ENCODE data around the gene ZNF17. TPM values are rescaled to one million over a fixed set of nuclear protein-coding genes. Genes with fewer than 3 reads are reported as not detected.

ZNF17 gene
- total RNA-seq, 2 donors from 2014 or later: 5.6 to 8.4 TPM

GRCh38 chr19:57452307-57452706 is 41.3 kb downstream of the ZNF17 start:
- Histone ChIP-seq H3K4me3 (no peak overlapping the region), H3K9me3 (no peaks in the 10 kb centered on the region), H3K4me1 (no peaks in the 10 kb centered on the region), H3K36me3 (no peaks in the 10 kb centered on the region), H3K27me3 (no peaks in the 10 kb centered on the region), H3K27ac (no peak overlapping the region)
- no peak for DNase-seq (ENCODE audit: low spot score)
- no peak for TF ChIP-seq CTCF (IDR thresholded peaks at IDR 0.05)

- no peaks in the 10 kb centered on the region for H3K27me3 ChIP-seq
- H3K9me3 ChIP-seq: peaks cover 22 to 88% of the 10 kb centered on the region in 2 donors
- H3K4me3 ChIP-seq: no peak overlapping the region
- peaks cover 13% of the 10 kb centered on the region for H3K36me3 ChIP-seq
- DNase-seq (ENCODE audit: low spot score): no peak
- TF ChIP-seq CTCF (IDR thresholded peaks at IDR 0.05): no peak
- H3K27ac ChIP-seq: no peak overlapping the region
- no peaks in the 10 kb centered on the region for H3K4me1 ChIP-seq
Measured at GRCh38 chr19:57465680-57466381, 54.9 kb downstream of the ZNF17 start.

GRCh38 chr19:57466489-57466888 is 55.5 kb downstream of the ZNF17 start:
- Histone ChIP-seq H3K4me1 (no peaks in the 10 kb centered on the region), H3K27ac (no peak overlapping the region), H3K9me3 (peaks cover 29 to 88% of the 10 kb centered on the region in 2 donors)

More at GRCh38 chr19:57466489-57466888, 55.5 kb downstream of the ZNF17 start:
- no peak for TF ChIP-seq CTCF (IDR thresholded peaks at IDR 0.05)
- DNase-seq (ENCODE audit: low spot score): no peak
- Histone ChIP-seq H3K36me3 (peaks cover 13% of the 10 kb centered on the region), H3K4me3 (no peak overlapping the region), H3K27me3 (no peaks in the 10 kb centered on the region)

Other genes with a start within 250 kb of the ZNF17 start
- not detected for gene DUXA, start 243.7 kb upstream of the ZNF17 start, total RNA-seq
- gene ZNF264, start 219.7 kb upstream of the ZNF17 start, total RNA-seq: 10 to 100 TPM; 11.5 to 23.2 TPM
- under 1 TPM; 0.41 to 0.71 TPM for gene AURKC, start 180.1 kb upstream of the ZNF17 start, total RNA-seq
- gene ZNF805, start 170.5 kb upstream of the ZNF17 start, total RNA-seq: 10 to 100 TPM; 11.6 to 12.2 TPM
- 10 to 100 TPM; 34.7 to 38.3 TPM for gene ZNF460, start 130.7 kb upstream of the ZNF17 start, total RNA-seq
- gene ZNF543, start 90.7 kb upstream of the ZNF17 start, total RNA-seq: 1 to 10 TPM; 6.0 to 7.8 TPM
- gene ZNF304, start 59.9 kb upstream of the ZNF17 start, total RNA-seq: 1 to 10 TPM; 6.6 to 8.2 TPM
- 10 to 100 TPM; 16.2 to 23.1 TPM for gene TRAPPC2B, start 47.6 kb upstream of the ZNF17 start, total RNA-seq
- 1 to 10 TPM; 2.4 to 3.5 TPM for gene ZNF547, start 47.6 kb upstream of the ZNF17 start, total RNA-seq
- 10 to 100 TPM; 11.1 to 18.3 TPM for gene ZNF548, start 21.3 kb upstream of the ZNF17 start, total RNA-seq
- 1 to 10 TPM; 1.1 to 3.5 TPM for gene ZNF749, start 24.2 kb downstream of the ZNF17 start, total RNA-seq
- 1 to 10 TPM; 2.0 to 2.9 TPM for gene VN1R1, start 46.0 kb downstream of the ZNF17 start, total RNA-seq
- 10 to 100 TPM; 14.9 to 17.3 TPM for gene ZNF772, start 66.4 kb downstream of the ZNF17 start, total RNA-seq
- gene ZNF419, start 76.6 kb downstream of the ZNF17 start, total RNA-seq: 1 to 10 TPM; 4.9 to 7.2 TPM
- 1 to 10 TPM; 2.1 to 8.5 TPM for gene ZNF773, start 88.8 kb downstream of the ZNF17 start, total RNA-seq
- 1 to 10 TPM; 2.2 to 4.1 TPM for gene ZNF549, start 116.2 kb downstream of the ZNF17 start, total RNA-seq
- gene ZNF550, start 148.7 kb downstream of the ZNF17 start, total RNA-seq: 1 to 10 TPM; 4.6 to 5.2 TPM
- gene ZNF416, start 167.8 kb downstream of the ZNF17 start, total RNA-seq: 1 to 10 TPM; 3.2 to 4.4 TPM
- 1 to 10 TPM; 3.3 to 4.9 TPM for gene ZIK1, start 173.0 kb downstream of the ZNF17 start, total RNA-seq
- gene ZNF530, start 188.7 kb downstream of the ZNF17 start, total RNA-seq: 10 to 100 TPM in 1 of 2 donors, 1 to 10 TPM in 1; 5.7 to 10.8 TPM
- gene ZNF134, start 203.1 kb downstream of the ZNF17 start, total RNA-seq: 10 to 100 TPM; 11.5 to 14.1 TPM
- 1 to 10 TPM; 8.8 to 9.7 TPM for gene ZNF211, start 222.0 kb downstream of the ZNF17 start, total RNA-seq